Activated T-cell treated with anti-CD3 and anti-CD28 coated beads, Interleukin-2, amount 50 U/mL, for 4 hours (primary cell): Measurements from ENCODE around the gene APC. TPM values are rescaled to one million over a fixed set of nuclear protein-coding genes. Genes with fewer than 3 reads are reported as not detected.

Source experiments
- ATAC-seq, 2 donors: fragments of 200-7000 bp; cut with Tn5 transposase; one replicate each; pipeline ENCODE4 v1.10.0; 2021
- DNase-seq: peaks from one replicate; pipeline ENCODE4 v3.0.0-alpha.2; 2020
- H3K27me3 Mint-ChIP-seq: one replicate; pipeline ENCODE4 v1.8.0; 2021; ENCODE audit warnings: low read depth, mixed read lengths
- H3K36me3 Mint-ChIP-seq: one replicate; pipeline ENCODE4 v1.8.0; 2022; ENCODE audit warnings: mixed read lengths; ENCODE audit not compliant: insufficient read depth
- H3K4me1 Mint-ChIP-seq: one replicate; pipeline ENCODE4 v1.8.0; 2021; ENCODE audit warnings: low read depth, mixed read lengths
- H3K4me3 Mint-ChIP-seq: one replicate; pipeline ENCODE4 v1.8.0; 2021; ENCODE audit warnings: mild to moderate bottlenecking, moderate library complexity, mixed read lengths
- H3K9me3 Mint-ChIP-seq: one replicate; pipeline ENCODE4 v1.8.0; 2021; ENCODE audit warnings: mixed read lengths
- total RNA-seq, 3 donors: library from RNA; stranded (reverse); gene quantifications; one replicate each; pipeline ENCODE4 v1.2.1, GENCODE V29; 2021

APC gene
- total RNA-seq, 3 donors from 2014 or later: 18.8 to 19.9 (median 19.7) TPM

DNA sequence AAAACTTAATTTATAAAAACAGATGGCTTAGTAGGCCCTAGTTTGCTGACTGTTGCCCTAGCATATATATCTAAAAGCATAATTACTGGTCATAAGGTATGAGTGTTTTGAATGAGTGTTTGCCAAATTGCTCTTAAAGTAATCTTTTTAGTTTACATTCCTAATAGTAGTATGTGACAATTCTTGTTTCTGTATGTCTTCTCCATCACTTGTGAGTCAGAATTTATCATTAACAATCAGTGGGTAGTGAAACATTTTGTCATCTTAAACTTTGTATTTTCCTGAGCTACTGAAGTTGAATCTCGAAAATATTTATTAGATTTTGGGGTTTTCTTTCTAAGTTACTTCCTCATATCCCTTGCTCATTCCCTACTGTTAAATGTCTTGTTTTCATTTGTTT is 49.6 kb downstream of the APC start:
- Mint-ChIP-seq H3K27me3 (no peaks in the 10 kb centered on the region), H3K4me3 (no peak overlapping the region), H3K9me3 (no peaks in the 10 kb centered on the region), H3K36me3 (peaks cover 11% of the 10 kb centered on the region), H3K4me1 (no peaks in the 10 kb centered on the region)
- DNase-seq: no peak
- no peak for ATAC-seq

DNA sequence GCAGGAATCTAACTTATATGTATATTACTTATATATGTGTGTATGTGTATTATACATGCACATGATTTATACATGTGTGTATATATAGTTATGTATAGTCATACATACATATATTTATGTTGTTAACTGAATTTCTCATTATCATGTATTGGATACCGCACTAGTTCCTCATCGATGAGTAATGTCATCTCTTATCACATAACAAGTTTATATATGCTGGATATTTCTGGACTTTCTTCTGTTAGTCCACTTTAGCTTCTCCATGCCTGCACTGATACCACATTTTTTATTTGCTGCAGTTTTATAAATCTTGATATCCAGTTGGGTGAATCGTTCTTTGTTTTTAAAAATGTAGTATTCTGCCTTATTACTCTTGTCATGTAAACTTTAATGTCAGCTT is 50.2 kb downstream of the APC start:
- Mint-ChIP-seq H3K27me3 (no peaks in the 10 kb centered on the region), H3K4me3 (no peak overlapping the region), H3K4me1 (no peaks in the 10 kb centered on the region), H3K36me3 (peaks cover 12% of the 10 kb centered on the region), H3K9me3 (no peaks in the 10 kb centered on the region)
- no peak for ATAC-seq
- DNase-seq: no peak

DNA sequence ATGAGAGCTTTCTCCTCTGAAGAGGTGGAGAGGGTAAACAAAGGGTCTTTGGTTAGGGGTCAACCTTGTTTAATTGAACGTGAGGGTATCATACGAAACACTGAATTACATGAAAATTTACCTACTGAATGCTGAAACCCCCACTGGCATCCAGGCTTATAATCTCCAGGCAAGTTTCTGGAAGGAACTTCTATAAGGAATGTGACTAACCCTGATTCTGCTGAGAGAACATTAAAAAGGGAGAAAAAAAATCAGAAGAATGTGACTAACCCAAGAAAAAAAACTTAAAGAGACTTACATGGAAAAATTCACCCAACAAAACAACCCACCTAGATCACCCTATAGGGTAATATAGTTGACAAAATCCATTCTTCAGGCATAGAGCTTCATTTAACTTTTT is 55.5 kb downstream of the APC start:
- no peak overlapping the region for H3K4me3 Mint-ChIP-seq
- no peak for DNase-seq

DNA sequence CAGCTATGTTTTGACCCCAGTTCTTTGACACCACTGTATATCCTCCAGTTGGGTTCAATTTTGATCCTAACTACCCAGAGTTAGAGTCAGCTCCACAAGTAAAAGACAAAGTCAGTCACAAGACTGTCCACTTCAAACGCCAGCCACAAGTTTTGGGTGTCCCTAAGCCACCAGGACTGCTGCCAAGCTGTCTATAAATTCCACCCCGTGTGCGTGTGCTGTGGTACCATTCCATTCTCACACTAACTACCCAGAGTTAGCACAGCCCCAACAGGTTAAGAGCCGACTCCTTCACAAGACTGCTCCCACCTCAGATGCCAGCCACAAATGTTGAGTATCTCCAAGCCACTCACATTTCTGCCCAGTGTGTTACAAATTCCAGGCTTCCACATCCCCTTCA is 56.7 kb downstream of the APC start:
- no peak overlapping the region for H3K4me3 Mint-ChIP-seq
- peaks cover 42% of the 10 kb centered on the region for H3K36me3 Mint-ChIP-seq
- DNase-seq: no peak
- H3K27me3 Mint-ChIP-seq: no peaks in the 10 kb centered on the region
- H3K9me3 Mint-ChIP-seq: no peaks in the 10 kb centered on the region
- peaks cover 4% of the 10 kb centered on the region for H3K4me1 Mint-ChIP-seq
- no peak for ATAC-seq

More for the DNA sequence above, 55.5 kb downstream of the APC start:
- peaks cover 38% of the 10 kb centered on the region for H3K36me3 Mint-ChIP-seq
- H3K4me1 Mint-ChIP-seq: peaks cover 4% of the 10 kb centered on the region
- no peaks in the 10 kb centered on the region for H3K27me3 Mint-ChIP-seq
- no peaks in the 10 kb centered on the region for H3K9me3 Mint-ChIP-seq
- ATAC-seq: no peak

DNA sequence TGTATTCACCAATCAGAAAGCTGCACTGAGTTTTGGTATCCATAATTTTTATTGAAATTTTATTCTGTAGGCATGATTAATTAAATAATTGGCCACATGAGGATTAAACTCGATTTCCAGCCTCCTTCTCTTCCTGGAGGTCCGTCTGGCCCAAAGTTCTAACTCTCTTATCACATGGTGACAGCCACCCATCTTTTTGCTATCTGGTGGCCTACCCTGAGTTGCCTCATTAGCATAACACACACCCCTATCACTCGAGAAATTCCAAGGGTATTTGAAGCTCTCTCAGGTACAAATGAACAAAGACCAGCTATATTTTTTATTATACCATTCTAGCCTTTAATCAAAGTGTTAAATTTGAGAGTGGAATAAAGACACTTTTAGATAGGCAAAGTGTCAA is 57.7 kb downstream of the APC start:
- peaks cover 4% of the 10 kb centered on the region for H3K4me1 Mint-ChIP-seq
- DNase-seq: no peak
- no peak overlapping the region for H3K4me3 Mint-ChIP-seq
- H3K36me3 Mint-ChIP-seq: peaks cover 45% of the 10 kb centered on the region
- H3K27me3 Mint-ChIP-seq: no peaks in the 10 kb centered on the region
- H3K9me3 Mint-ChIP-seq: no peaks in the 10 kb centered on the region
- ATAC-seq: no peak

DNA sequence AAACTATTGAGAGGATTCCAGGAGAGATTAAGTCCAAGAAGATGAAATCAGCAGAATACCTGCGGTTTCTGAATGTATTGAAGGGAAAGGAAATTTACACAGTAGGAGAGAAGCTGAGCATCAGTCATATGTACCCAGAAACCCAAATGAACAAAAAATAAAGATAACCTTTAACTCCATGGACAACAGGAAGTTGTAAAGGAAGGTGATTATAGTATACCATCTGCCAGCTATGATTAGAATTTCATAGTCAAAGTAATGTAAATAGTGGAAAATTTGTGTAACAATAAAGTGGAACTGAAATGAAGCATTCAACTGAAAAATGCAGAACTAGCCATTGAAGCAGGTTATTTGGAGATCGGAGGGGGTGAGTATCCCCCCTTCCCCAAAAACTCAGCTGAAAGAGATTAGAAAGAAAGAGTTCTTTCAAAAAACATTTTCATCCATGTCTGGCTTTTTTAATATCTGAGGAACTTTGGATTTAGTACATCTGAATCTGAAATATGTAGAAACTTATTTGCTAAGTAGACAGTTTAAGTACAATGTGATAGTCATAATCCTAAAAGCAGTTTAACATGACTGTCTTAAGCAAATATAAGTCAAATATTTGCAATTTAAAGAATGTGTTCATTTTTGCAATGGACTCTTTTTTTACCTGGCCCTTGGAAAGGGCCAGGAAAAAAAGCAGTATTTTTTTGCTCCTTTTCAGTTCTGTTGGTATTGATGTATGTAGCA is 58.4 kb downstream of the APC start:
- H3K9me3 Mint-ChIP-seq: no peaks in the 10 kb centered on the region
- peaks cover 45% of the 10 kb centered on the region for H3K36me3 Mint-ChIP-seq
- no peaks in the 10 kb centered on the region for H3K27me3 Mint-ChIP-seq
- peaks cover 4% of the 10 kb centered on the region for H3K4me1 Mint-ChIP-seq
- no peak overlapping the region for H3K4me3 Mint-ChIP-seq
- DNase-seq: no peak
- ATAC-seq: no peak

DNA sequence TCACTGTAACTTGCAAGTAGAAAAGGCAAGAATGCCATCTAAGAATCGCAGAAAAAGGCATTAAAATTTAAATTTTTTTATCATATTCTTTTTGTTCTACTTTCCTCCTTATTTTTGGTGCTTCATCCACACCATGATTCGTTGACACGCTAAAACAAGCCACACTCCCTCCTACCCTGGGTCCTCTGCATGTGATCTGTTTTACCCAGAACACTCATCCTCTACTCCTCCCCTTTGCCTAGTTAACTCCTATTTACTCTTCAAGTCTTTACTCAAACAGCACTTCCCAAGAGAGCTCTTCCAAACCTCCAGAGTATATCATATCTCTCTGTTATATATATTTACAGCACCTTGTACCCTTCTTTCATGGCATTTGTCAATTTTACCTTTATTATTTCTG is 62.0 kb downstream of the APC start:
- Mint-ChIP-seq H3K36me3 (peaks cover 30% of the 10 kb centered on the region), H3K9me3 (no peaks in the 10 kb centered on the region), H3K4me3 (no peak overlapping the region), H3K4me1 (peaks cover 4% of the 10 kb centered on the region), H3K27me3 (no peaks in the 10 kb centered on the region)
- ATAC-seq: no peak
- DNase-seq: no peak

DNA sequence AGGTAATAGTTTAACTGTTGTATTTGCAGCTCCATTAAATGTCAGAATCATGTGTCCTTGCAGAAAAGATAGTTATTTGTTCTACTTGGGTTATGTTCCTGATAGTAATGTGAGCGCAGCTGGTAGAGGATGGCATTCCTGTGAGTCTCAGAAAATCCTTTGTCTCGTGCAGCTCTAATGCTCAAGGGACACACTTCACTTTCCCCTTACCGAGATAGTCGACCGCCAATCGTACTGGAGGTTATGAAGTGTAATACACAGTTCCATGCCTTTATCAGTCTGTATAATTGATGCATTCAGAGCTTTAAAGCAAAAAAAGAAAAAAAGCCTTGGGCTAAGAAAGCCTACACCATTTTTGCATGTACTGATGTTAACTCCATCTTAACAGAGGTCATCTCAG is 63.2 kb downstream of the APC start:
- DNase-seq: no peak
- ATAC-seq: no peak
- Mint-ChIP-seq H3K27me3 (no peaks in the 10 kb centered on the region), H3K4me1 (peaks cover 2% of the 10 kb centered on the region), H3K4me3 (no peak overlapping the region), H3K9me3 (no peaks in the 10 kb centered on the region), H3K36me3 (peaks cover 30% of the 10 kb centered on the region)

DNA sequence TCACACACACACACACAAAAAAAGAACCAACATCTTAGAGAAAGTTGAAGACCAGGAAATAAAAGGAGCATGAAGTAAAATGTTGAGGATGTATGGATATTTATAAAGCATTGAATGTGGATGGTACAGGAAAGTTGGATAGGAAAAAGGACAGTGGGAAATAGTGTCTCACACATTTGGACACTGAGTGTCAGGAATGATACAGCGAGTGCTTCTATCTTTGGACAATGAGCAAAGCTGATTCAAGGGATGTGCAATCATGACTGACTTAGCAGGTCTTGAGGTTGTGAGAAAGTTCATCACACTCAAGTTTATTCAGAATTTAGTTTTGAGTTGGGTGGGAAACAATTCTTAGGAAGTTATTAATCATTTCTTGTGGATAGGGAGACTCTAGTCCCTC is 73.3 kb downstream of the APC start:
- ATAC-seq: no peak
- no peaks in the 10 kb centered on the region for H3K27me3 Mint-ChIP-seq

DNA sequence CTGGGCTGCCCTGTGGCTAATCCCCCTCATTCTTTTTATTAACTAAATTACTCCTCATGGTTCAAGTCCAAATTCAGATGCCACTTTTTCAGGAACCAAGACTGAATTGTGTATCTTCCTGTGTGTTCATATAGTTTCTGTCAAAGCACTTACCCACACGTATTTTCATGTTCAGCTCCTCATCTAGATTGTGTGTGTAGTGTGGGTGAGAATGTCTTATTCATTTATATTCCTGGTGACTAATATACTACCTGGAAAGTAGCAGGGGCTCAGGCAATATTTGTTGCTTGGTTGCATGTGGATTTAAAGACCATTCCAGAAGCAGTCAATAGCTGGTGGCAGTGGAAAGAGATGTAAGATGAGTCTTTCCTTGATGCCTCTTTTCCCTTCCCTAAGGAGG is 74.9 kb downstream of the APC start:
- ATAC-seq (no peak), DNase-seq (no peak)
- peaks cover 3% of the 10 kb centered on the region for H3K4me1 Mint-ChIP-seq
- H3K4me3 Mint-ChIP-seq: no peak overlapping the region
- peaks cover 34% of the 10 kb centered on the region for H3K36me3 Mint-ChIP-seq
- H3K27me3 Mint-ChIP-seq: no peaks in the 10 kb centered on the region
- H3K9me3 Mint-ChIP-seq: no peaks in the 10 kb centered on the region

More for the DNA sequence above, 73.3 kb downstream of the APC start:
- H3K4me3 Mint-ChIP-seq: no peak overlapping the region
- no peaks in the 10 kb centered on the region for H3K9me3 Mint-ChIP-seq
- H3K36me3 Mint-ChIP-seq: peaks cover 33% of the 10 kb centered on the region
- no peak for DNase-seq
- H3K4me1 Mint-ChIP-seq: peaks cover 3% of the 10 kb centered on the region

DNA sequence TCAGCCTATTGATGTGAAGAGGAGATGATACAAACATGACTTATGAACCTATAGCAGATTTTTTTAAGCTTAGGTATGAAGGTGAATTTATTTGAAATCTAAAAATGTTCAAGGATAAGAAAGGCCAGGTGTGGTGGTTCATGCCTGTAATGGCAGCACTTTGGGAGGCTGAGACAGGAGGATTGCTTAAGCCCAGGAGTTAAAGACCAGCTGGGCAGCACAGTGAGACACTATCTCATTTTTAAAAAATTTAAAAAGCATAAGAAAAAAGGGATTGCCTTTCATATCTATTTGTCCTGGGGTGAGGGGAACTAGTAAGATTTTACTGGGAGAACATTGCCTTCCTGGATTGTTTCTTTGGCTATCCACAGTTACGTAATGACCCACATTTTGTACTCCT is 82.6 kb downstream of the APC start:
- peaks cover 40% of the 10 kb centered on the region for H3K36me3 Mint-ChIP-seq
- ATAC-seq (no peak), DNase-seq (no peak)
- H3K9me3 Mint-ChIP-seq: no peaks in the 10 kb centered on the region
- H3K27me3 Mint-ChIP-seq: no peaks in the 10 kb centered on the region
- no peaks in the 10 kb centered on the region for H3K4me1 Mint-ChIP-seq
- no peak overlapping the region for H3K4me3 Mint-ChIP-seq

DNA sequence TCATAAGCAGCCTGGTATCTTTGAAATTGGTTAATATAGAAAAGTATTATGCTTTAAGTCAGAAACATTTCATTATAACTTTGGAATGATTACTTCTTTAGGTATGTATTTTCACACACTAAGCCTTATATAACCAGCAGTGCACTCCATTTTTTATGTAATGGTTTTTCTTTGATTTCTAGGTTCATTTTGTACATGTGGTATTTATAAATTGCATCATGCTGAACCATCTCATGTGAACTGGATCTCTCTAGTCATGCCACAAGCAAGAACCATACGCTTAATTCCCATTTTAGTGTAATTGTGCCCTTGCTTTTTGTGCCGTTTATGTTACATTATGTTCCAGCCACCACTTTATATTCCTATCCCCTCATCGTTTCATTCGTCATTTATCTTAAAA is 84.8 kb downstream of the APC start:
- no peaks in the 10 kb centered on the region for H3K4me1 Mint-ChIP-seq
- H3K9me3 Mint-ChIP-seq: no peaks in the 10 kb centered on the region
- H3K36me3 Mint-ChIP-seq: peaks cover 41% of the 10 kb centered on the region
- H3K4me3 Mint-ChIP-seq: no peak overlapping the region
- ATAC-seq (no peak), DNase-seq (no peak)
- no peaks in the 10 kb centered on the region for H3K27me3 Mint-ChIP-seq

DNA sequence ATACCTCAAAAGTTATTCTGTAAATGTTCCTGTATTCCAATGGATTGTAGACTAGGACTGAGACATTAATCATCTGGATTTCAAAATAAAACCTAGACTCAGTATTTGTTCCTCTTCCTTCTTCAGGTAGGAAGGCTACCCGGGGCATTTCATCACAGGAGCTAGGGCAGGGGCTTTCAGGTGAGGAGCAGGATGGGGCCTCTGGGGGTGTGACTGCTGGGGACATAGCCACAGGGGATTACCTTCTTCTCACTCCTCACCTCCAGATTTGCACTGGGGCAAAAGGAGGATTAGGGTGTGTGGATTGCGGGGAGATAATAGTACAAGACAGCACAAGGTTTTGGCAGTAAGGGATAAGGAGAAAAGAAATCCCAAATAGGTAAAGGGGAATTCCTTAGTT is 85.5 kb downstream of the APC start:
- Mint-ChIP-seq H3K4me3 (no peak overlapping the region), H3K4me1 (no peaks in the 10 kb centered on the region), H3K27me3 (no peaks in the 10 kb centered on the region), H3K9me3 (no peaks in the 10 kb centered on the region), H3K36me3 (peaks cover 41% of the 10 kb centered on the region)
- DNase-seq: no peak
- no peak for ATAC-seq

DNA sequence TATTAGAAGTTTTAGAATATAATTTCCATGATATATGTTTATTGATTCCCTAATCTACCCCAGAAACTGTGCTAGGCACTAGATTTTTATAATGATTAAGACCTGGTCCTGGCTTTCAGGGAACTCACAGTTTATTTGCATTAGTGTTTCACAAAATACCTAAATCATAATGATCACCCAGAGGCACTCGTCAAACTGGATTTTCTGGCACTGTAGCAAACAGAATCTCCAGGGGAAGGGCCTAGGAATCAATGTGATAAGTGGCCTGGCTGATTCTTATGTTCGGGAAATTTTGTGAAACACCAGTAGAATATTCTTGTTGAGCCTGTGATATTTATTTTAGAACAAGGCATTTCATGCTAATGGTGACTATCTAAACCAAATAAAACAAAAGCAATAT is 86.0 kb downstream of the APC start:
- ATAC-seq: no peak
- Mint-ChIP-seq H3K4me1 (no peaks in the 10 kb centered on the region), H3K9me3 (no peaks in the 10 kb centered on the region), H3K36me3 (peaks cover 42% of the 10 kb centered on the region), H3K4me3 (no peak overlapping the region), H3K27me3 (no peaks in the 10 kb centered on the region)
- DNase-seq: no peak

DNA sequence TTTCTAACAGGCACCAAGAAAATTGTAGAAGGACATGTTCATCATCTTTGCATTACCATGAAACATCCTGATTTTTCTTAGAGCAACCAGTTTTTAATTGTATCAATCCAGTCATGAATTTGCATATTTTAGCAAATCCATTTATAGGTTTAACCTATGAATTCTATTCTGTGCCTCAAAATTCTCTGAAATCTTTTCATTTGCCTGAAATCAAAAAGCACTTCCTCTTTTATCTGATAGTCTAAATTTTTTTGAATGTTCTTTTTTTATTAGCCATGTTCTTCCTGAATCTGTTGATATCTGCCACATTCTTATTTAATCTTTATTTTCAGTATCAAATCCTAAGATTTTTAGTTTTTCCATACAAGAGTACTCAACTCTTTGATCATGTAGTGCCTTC is 86.5 kb downstream of the APC start:
- Mint-ChIP-seq H3K4me3 (no peak overlapping the region), H3K27me3 (no peaks in the 10 kb centered on the region), H3K36me3 (peaks cover 36% of the 10 kb centered on the region), H3K9me3 (no peaks in the 10 kb centered on the region), H3K4me1 (no peaks in the 10 kb centered on the region)
- no peak for DNase-seq
- no peak for ATAC-seq

DNA sequence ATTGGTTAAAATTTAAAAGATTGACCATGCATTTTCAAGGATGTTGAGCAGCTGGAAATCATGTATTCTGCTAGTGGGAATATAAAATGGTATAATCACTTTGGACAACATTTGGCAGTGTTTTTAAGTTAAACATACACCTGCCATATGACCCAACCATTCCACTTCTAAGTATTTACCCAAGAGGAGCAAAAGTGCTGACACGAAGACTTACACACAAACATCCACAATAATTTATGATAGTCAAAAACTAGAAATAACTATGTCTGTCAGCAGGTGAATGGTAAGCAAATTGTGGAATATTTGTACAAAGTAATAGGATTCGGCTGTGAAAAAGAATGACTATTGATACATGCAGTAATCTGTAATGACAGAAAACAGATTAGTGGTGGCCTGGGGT is 92.7 kb downstream of the APC start:
- ATAC-seq (no peak), DNase-seq (no peak)

More for the DNA sequence above, 92.7 kb downstream of the APC start:
- H3K27me3 Mint-ChIP-seq: no peaks in the 10 kb centered on the region
- H3K36me3 Mint-ChIP-seq: peaks cover 24% of the 10 kb centered on the region
- H3K4me1 Mint-ChIP-seq: no peaks in the 10 kb centered on the region
- H3K4me3 Mint-ChIP-seq: no peak overlapping the region
- no peaks in the 10 kb centered on the region for H3K9me3 Mint-ChIP-seq
